Measurements from ENCODE around the gene AMMECR1. TPM values are rescaled to one million over a fixed set of nuclear protein-coding genes. Genes with fewer than 3 reads are reported as not detected.
"Not testable (repeated sequence)": the region's sequence is repeated elsewhere in the genome, so short reads cannot be mapped to it uniquely, and the experiment has no call there.

The AMMECR1 gene
- total and polyA plus RNA-seq, 2 of the 8 experiments (the other 6 are each of a cell fraction or from before 2014, with no cell fraction given) = 10.2 to 21.2 TPM

- Histone ChIP-seq H2BK5ac (ENCODE audit: low read depth, low read length) (peak overlapping the region; percentile 90; the same call in 1 of the 2 replicates), H3K18ac (ENCODE audit: extremely low read depth, low read length) (peak overlapping the region; percentile 60), H2AFZ (ENCODE audit: low read length) (peak overlapping the region; percentile 88; the same call in 1 of the 2 replicates), H4K8ac (ENCODE audit: extremely low read depth, insufficient read depth, low read length) (peak overlapping the region; percentile 93; the same call in 1 of the 2 replicates), H3K4me3 (ENCODE audit: extremely low read depth in 1 of 4, insufficient read depth in 2 of 4, low read depth in 3 of 4, low read length in 4 of 4) (peak overlapping the region; percentile 24 to 64 (median 42); a peak in 7 of 8 replicates), H3K9ac (replicated peaks in 1 of 4; ENCODE audit: extremely low read depth in 1 of 4, low read depth in 3 of 4, low read length in 3 of 4) (peak overlapping the region in 3 of 4 experiments; percentile 75 to 85 (median 83); a peak in 6 of 7 replicates), H3K4me2 (ENCODE audit: insufficient read depth in 1 of 2, low read depth in 2 of 2, low read length in 2 of 2) (peak overlapping the region; percentile 65 to 83), H2BK12ac (ENCODE audit: low read depth, low read length) (peak overlapping the region; percentile 77; the same call in 1 of the 2 replicates), H4K5ac (ENCODE audit: insufficient read length, low read depth, low read length) (peak overlapping the region; percentile 72), H3K27ac (ENCODE audit: low read depth, low read length) (peak overlapping the region; percentile 85), H2AK5ac (ENCODE audit: low read depth, low read length) (0 out of 2 replicates have a peak overlapping the region, but pooled peaks have one; percentile 39)
- H3K27me3 ChIP-seq (replicated peaks in 1 of 4; ENCODE audit: control insufficient read depth in 3 of 4, extremely low read depth in 1 of 4, insufficient read depth in 3 of 4, low read length in 3 of 4); FAIRE-seq; H3K4me1 ChIP-seq (replicated peaks in 1 of 4; ENCODE audit: control insufficient read depth in 3 of 4, insufficient read depth in 4 of 4, low read length in 3 of 4); H3K36me3 ChIP-seq (ENCODE audit: control insufficient read depth in 2 of 4, insufficient read depth in 4 of 4, low read length in 3 of 4); H4K20me1 ChIP-seq (replicated peaks in 1 of 2; ENCODE audit: control insufficient read depth in 1 of 2, insufficient read depth in 2 of 2, low read length in 2 of 2); H3K9me3 ChIP-seq (ENCODE audit: insufficient read depth in 2 of 2, low read depth in 1 of 2, low read length in 1 of 2); H2BK20ac ChIP-seq (ENCODE audit: low read length); H4K91ac ChIP-seq (replicated peaks; ENCODE audit: insufficient read length, low read length); H3K14ac ChIP-seq (ENCODE audit: insufficient read length); H3K79me1 ChIP-seq (ENCODE audit: low read depth, low read length); H2BK15ac ChIP-seq (ENCODE audit: low read length); H3K56ac ChIP-seq (replicated peaks; ENCODE audit: insufficient read length, low read depth, low read length); H3K23ac ChIP-seq (ENCODE audit: insufficient read length); H3K79me2 ChIP-seq (ENCODE audit: control insufficient read depth in 1 of 2, insufficient read depth in 2 of 2, low read length in 2 of 2); H3K4ac ChIP-seq (replicated peaks; ENCODE audit: insufficient read length, low read depth, low read length); H3K23me2 ChIP-seq (ENCODE audit: low read depth, low read length); H2BK120ac ChIP-seq (replicated peaks; ENCODE audit: low read depth, low read length): not testable (repeated sequence)
- CTCF ChIA-PET (ENCODE audit: partially characterized antibody) = interaction anchor here (0.6 to 1.0 kb wide), 2 partner anchors 9 to 31 kb away, joined by 3 read pairs; no protein-coding TSS in a partner anchor
- POLR2A ChIA-PET (ENCODE audit: partially characterized antibody) = interaction anchor here (0.6 to 1.7 kb wide), 5 partner anchors 12 to 305 kb away, joined by 3 to 5 read pairs (median 3); no protein-coding TSS in a partner anchor
- whole genome bisulfite sequencing, 2 experiments (ENCODE audit: extremely low coverage in 1 of 2, insufficient coverage in 1 of 2, insufficient read length in 1 of 2, insufficient replicate concordance in 2 of 2, low coverage in 1 of 2, low lambda C conversion rate in 2 of 2, missing lambda C conversion rate in 1 of 2) = 51% methylated on average over 9 of the region's 21 CpGs; no CpG with 5 or more reads in 1 of the 2 experiments
- DNase-seq (ENCODE audit: low read depth in 1 of 2, low spot score in 2 of 2) = peak in 1 of 2 experiments; percentile 63
- TF ChIP-seq YY1 (IDR thresholded peaks at IDR 0.05; ENCODE audit: low read depth, low read length) (peak; percentile 79), PHF8 (conservative IDR thresholded peaks at IDR 0.05; ENCODE audit: low read depth, low read length) (0 out of 2 replicates have a peak, but pooled peaks have one; percentile 30), TAF1 (IDR thresholded peaks at IDR 0.05; ENCODE audit: low read depth, low read length) (0 out of 2 replicates have a peak, but pooled peaks have one; percentile 23)
These were observed 88.3 kb downstream of the AMMECR1 start for GRCh38 chrX:110229497-110230111.
